Gastroesophageal sphincter (tissue), 4 donors: ENCODE data around the gene ANGPT4. TPM values are rescaled to one million over a fixed set of nuclear protein-coding genes. Genes with fewer than 3 reads are reported as not detected.

Source experiments
- ATAC-seq: fragments of 150-250 bp; one replicate; pipeline ENCODE4 v1.9.1; 2016; ENCODE audit warnings: mild to moderate bottlenecking, moderate library complexity
- H3K27ac ChIP-seq, 4 donors: fragments of 200-600 bp; sonication (generic) in 3 of 4; 1 replicate in 3 of 4; 2 replicates in 1 of 4; pipeline ENCODE4 v1.5.1; 2016 to 2019
- H3K27me3 ChIP-seq: fragments of 200-600 bp; sonication (generic); one replicate; pipeline ENCODE4 v1.5.1; 2019
- H3K36me3 ChIP-seq, 2 donors: fragments of 200-600 bp; sonication (generic); one replicate each; pipeline ENCODE4 v1.5.1; 2019; ENCODE audit warnings: control low read depth in 1 of 2
- H3K4me1 ChIP-seq, 3 donors: fragments of 200-600 bp; sonication (generic); 1 replicate in 2 of 3; 2 replicates in 1 of 3; pipeline ENCODE4 v1.5.1; 2016 to 2019; ENCODE audit warnings: control low read depth in 2 of 3
- H3K4me3 ChIP-seq, 2 donors: fragments of 200-600 bp; sonication (generic); one replicate each; pipeline ENCODE4 v1.5.1; 2019; ENCODE audit warnings: mild to moderate bottlenecking in 1 of 2, moderate library complexity in 1 of 2
- H3K9me3 ChIP-seq, 3 donors: fragments of 200-600 bp; sonication (generic); one replicate each; pipeline ENCODE4 v1.5.1; 2017 to 2019; ENCODE audit warnings: control low read depth in 2 of 3
- CTCF ChIP-seq, 4 experiments: fragments of 200-600 bp in 2 of 4; fragments of 450-650 bp in 2 of 4; sonication (generic) in 1 of 4; IDR thresholded peaks; one replicate each; pipeline ENCODE4 v1.5.1; 2017 to 2019; ENCODE audit warnings: antibody characterized with exemption in 4 of 4, mild to moderate bottlenecking in 2 of 4, moderate library complexity in 2 of 4
- EP300 ChIP-seq: sonication (generic); formaldehyde crosslinking; IDR thresholded peaks from one replicate; pipeline ENCODE4 v1.6.1; 2017; ENCODE audit warnings: antibody characterized with exemption, mild to moderate bottlenecking
- POLR2A ChIP-seq, 2 donors: fragments of 450-650 bp; IDR thresholded peaks; one replicate each; pipeline ENCODE4 v1.6.1; 2017; ENCODE audit warnings: antibody characterized with exemption in 2 of 2, mild to moderate bottlenecking in 2 of 2, moderate library complexity in 1 of 2
- POLR2AphosphoS5 ChIP-seq: sonication (generic); formaldehyde crosslinking; IDR thresholded peaks from one replicate; pipeline ENCODE4 v1.6.1; 2017; ENCODE audit warnings: antibody characterized with exemption
- WGBS, 2 donors: methylation state at CpG; one replicate each; pipeline ENCODE4 v1.1.5; 2018; ENCODE audit warnings: low coverage in 1 of 2; 5-methylcytosine and 5-hydroxymethylcytosine counted together
- total RNA-seq, 4 donors: library from RNA; depleted of rRNA; stranded (reverse); fragments of >200 nt; gene quantifications; one replicate each; pipeline ENCODE4 v1.1.0, GENCODE V29; 2016

The ANGPT4 gene
- total RNA-seq, 4 donors from 2014 or later = 0.13 to 0.58 (median 0.15) TPM; not detected in 1

GRCh38 chr20:961768-962167 lies 45.6 kb upstream of the ANGPT4 start:
- no peak overlapping the region for H3K4me3 ChIP-seq
- 45% methylated on average over 2 of the region's 2 CpGs; no CpG with 5 or more reads in 1 of the 2 donors for whole genome bisulfite sequencing, 2 donors
- H3K27me3 ChIP-seq = peaks cover 75% of the 10 kb centered on the region
- H3K27ac ChIP-seq = no peak overlapping the region
- ATAC-seq = no peak
- no peaks in the 10 kb centered on the region for H3K4me1 ChIP-seq
- TF ChIP-seq POLR2AphosphoS5 (no peak), EP300 (no peak), CTCF (IDR thresholded peaks at IDR 0.05) (no peak), POLR2A (IDR thresholded peaks at IDR 0.05) (no peak)
- H3K36me3 ChIP-seq = no peaks in the 10 kb centered on the region
- H3K9me3 ChIP-seq = no peaks in the 10 kb centered on the region

GRCh38 chr20:959996-960615 lies 44.0 kb upstream of the ANGPT4 start:
- peaks cover 78% of the 10 kb centered on the region for H3K27me3 ChIP-seq
- no peaks in the 10 kb centered on the region for H3K9me3 ChIP-seq
- H3K27ac ChIP-seq = no peak overlapping the region
- no peak for ATAC-seq
- peaks cover 0 to 7% (median 2%) of the 10 kb centered on the region in 3 donors for H3K4me1 ChIP-seq
- TF ChIP-seq CTCF (IDR thresholded peaks at IDR 0.05) (no peak), POLR2AphosphoS5 (no peak), EP300 (no peak), POLR2A (IDR thresholded peaks at IDR 0.05) (no peak)
- WGBS, 2 donors = 78 to 83% methylated on average over 6 to 13 of the region's 16 CpGs
- H3K36me3 ChIP-seq = no peaks in the 10 kb centered on the region
- H3K4me3 ChIP-seq = no peak overlapping the region

GRCh38 chr20:958936-959815 lies 43.0 kb upstream of the ANGPT4 start:
- no peak for ATAC-seq
- H3K9me3 ChIP-seq = no peaks in the 10 kb centered on the region
- peaks cover 79% of the 10 kb centered on the region for H3K27me3 ChIP-seq
- H3K4me3 ChIP-seq = no peak overlapping the region
- H3K4me1 ChIP-seq = peaks cover 0 to 7% (median 2%) of the 10 kb centered on the region in 3 donors
- H3K27ac ChIP-seq = no peak overlapping the region
- no peaks in the 10 kb centered on the region for H3K36me3 ChIP-seq
- TF ChIP-seq CTCF (IDR thresholded peaks at IDR 0.05) = no peak
- no peak for TF ChIP-seq POLR2AphosphoS5
- no peak for TF ChIP-seq EP300
- WGBS, 2 donors = 70% methylated on average over 2 of the region's 19 CpGs; no CpG with 5 or more reads in 1 of the 2 donors

- Histone ChIP-seq H3K27ac (no peak overlapping the region), H3K36me3 (no peaks in the 10 kb centered on the region), H3K4me3 (no peak overlapping the region), H3K9me3 (no peaks in the 10 kb centered on the region), H3K4me1 (peaks cover 0 to 7% (median 2%) of the 10 kb centered on the region in 3 donors), H3K27me3 (peaks cover 86% of the 10 kb centered on the region)
- TF ChIP-seq EP300 = no peak
- 67 to 86% methylated on average over 1 of the region's 1 CpG for WGBS, 2 donors
- ATAC-seq = no peak
These were observed 41.4 kb upstream of the ANGPT4 start for GRCh38 chr20:957544-957943.

- Histone ChIP-seq H3K27ac (no peak overlapping the region), H3K9me3 (no peaks in the 10 kb centered on the region), H3K4me3 (no peak overlapping the region), H3K4me1 (peaks cover 0 to 7% (median 2%) of the 10 kb centered on the region in 3 donors), H3K27me3 (peaks cover 84% of the 10 kb centered on the region), H3K36me3 (no peaks in the 10 kb centered on the region)
- peak; percentile 46 for ATAC-seq
- TF ChIP-seq EP300 (no peak), CTCF (IDR thresholded peaks at IDR 0.05) (peak in 3 of 4 experiments; percentile 85 to 98 (median 91))
- 0 to 32% methylated on average over 2 to 3 of the region's 13 CpGs for WGBS, 2 donors
These were observed 40.3 kb upstream of the ANGPT4 start for GRCh38 chr20:956330-956951.
